Stimulated activated CD4-positive, alpha-beta T cell treated with anti-CD3 and anti-CD28 coated beads, Interleukin-15, amount 100 ng/mL, for 1 hour (primary cell): Measurements from ENCODE around the gene DYSF.

Experiments used
- DNase-seq, 2 donors: peaks; one replicate each; pipeline ENCODE4 v3.0.0-alpha.2; 2020; ENCODE audit warnings: low read depth in 1 of 2, low spot score in 1 of 2

The DYSF gene

GRCh38 chr2:71526141-71526540 is 72.8 kb downstream of the DYSF start:
- DNase-seq: no peak

GRCh38 chr2:71526975-71527374 is 73.6 kb downstream of the DYSF start:
- DNase-seq: no peak

- no peak for DNase-seq
Measured at GRCh38 chr2:71528131-71528591, 74.8 kb downstream of the DYSF start.

GRCh38 chr2:71528749-71529148 is 75.4 kb downstream of the DYSF start:
- no peak for DNase-seq

GRCh38 chr2:71530211-71530610 is 76.8 kb downstream of the DYSF start:
- no peak for DNase-seq

GRCh38 chr2:71530641-71531332 is 77.4 kb downstream of the DYSF start:
- DNase-seq: no peak

GRCh38 chr2:71531522-71532047 is 78.2 kb downstream of the DYSF start:
- DNase-seq: no peak

- DNase-seq: no peak
Measured at GRCh38 chr2:71532327-71532726, 79.0 kb downstream of the DYSF start.

GRCh38 chr2:71534201-71534600 is 80.8 kb downstream of the DYSF start:
- no peak for DNase-seq

GRCh38 chr2:71534826-71535225 is 81.5 kb downstream of the DYSF start:
- DNase-seq: no peak

GRCh38 chr2:71535526-71535925 is 82.2 kb downstream of the DYSF start:
- DNase-seq: no peak

- no peak for DNase-seq
Measured at GRCh38 chr2:71536226-71536671, 82.9 kb downstream of the DYSF start.

- no peak for DNase-seq
Measured at GRCh38 chr2:71538241-71538640, 84.9 kb downstream of the DYSF start.

GRCh38 chr2:71538656-71539265 is 85.4 kb downstream of the DYSF start:
- no peak for DNase-seq

- DNase-seq: no peak
Measured at GRCh38 chr2:71540818-71541217, 87.5 kb downstream of the DYSF start.

GRCh38 chr2:71544919-71545571 is 91.7 kb downstream of the DYSF start:
- no peak for DNase-seq

GRCh38 chr2:71545572-71546274 is 92.4 kb downstream of the DYSF start:
- DNase-seq: no peak

GRCh38 chr2:71546275-71546638 is 92.9 kb downstream of the DYSF start:
- DNase-seq: no peak

GRCh38 chr2:71546777-71547281 is 93.5 kb downstream of the DYSF start:
- no peak for DNase-seq

GRCh38 chr2:71547616-71548285 is 94.4 kb downstream of the DYSF start:
- no peak for DNase-seq
